Right ventricle myocardium superior (tissue), 1 donor: ENCODE results near the gene NAB1. TPM values are rescaled to one million over a fixed set of nuclear protein-coding genes. Genes with fewer than 3 reads are reported as not detected.
A peak's percentile ranks its signal among the peaks of the same experiment; 100 is the strongest.

Experiments
- ATAC-seq: fragments of 200-7000 bp; cut with Tn5 transposase; one replicate; pipeline ENCODE4 v1.9.1; 2020; ENCODE audit warnings: mild to moderate bottlenecking; ENCODE audit not compliant: poor library complexity
- DNase-seq: peaks from one replicate; pipeline ENCODE4 v3.0.0-alpha.2; 2020
- intact Hi-C: fragments of 100-400 bp; cut with DNase I; formaldehyde crosslinking; loops from one replicate; pipeline ENCODE4 v1.11.2; 2022
- total RNA-seq: library from RNA; stranded (reverse); fragmentation: NEBNext Ultra II Directional; extraction: Animal tissue kit (Norgen Biotek cat#: 25700); gene quantifications from one replicate; pipeline ENCODE4 v1.2.1, GENCODE V29; 2021
- donor health status: DM: no; HTN: yes; CAD: no; lungs with severe emphysema.

Gene NAB1
- total RNA-seq, 1 donor from 2014 or later, result 26.9 TPM

GRCh38 chr2:190722835-190723234, 74.0 kb downstream of the NAB1 start:
- ATAC-seq (no peak), DNase-seq (no peak)
- intact Hi-C loops, result no loop called here

GRCh38 chr2:190723397-190724090, 74.7 kb downstream of the NAB1 start:
- ATAC-seq, result peak; percentile 58
- intact Hi-C loops, result no loop called here
- DNase-seq, result no peak

GRCh38 chr2:190726255-190726654, 77.4 kb downstream of the NAB1 start:
- DNase-seq (no peak), ATAC-seq (no peak)
- intact Hi-C loops, result no loop called here

GRCh38 chr2:190736355-190736754, 87.5 kb downstream of the NAB1 start:
- DNase-seq (no peak), ATAC-seq (no peak)
- intact Hi-C loops, result no loop called here

- no peak for ATAC-seq
- intact Hi-C loops, result no loop called here
Measured at GRCh38 chr2:190740449-190740848, 91.6 kb downstream of the NAB1 start.

More at GRCh38 chr2:190740449-190740848, 91.6 kb downstream of the NAB1 start:
- no peak for DNase-seq

Other genes starting within 250 kb of the NAB1 start
- 21.8 TPM for gene MFSD6, start 240.7 kb upstream of the NAB1 start, total RNA-seq
- gene NEMP2, start 114.4 kb upstream of the NAB1 start, total RNA-seq, result 1.7 TPM
- 52.3 TPM for gene GLS, start 231.7 kb downstream of the NAB1 start, total RNA-seq